DOHH2 (cell line): Measurements from ENCODE around the gene FHL1.

ENCODE experiments used
- H3F3A ChIP-seq: fragments of 200-600 bp; sonication (generic), shearing (Covaris generic); 2 replicates; pipeline ENCODE4 v1.6.0; 2016; ENCODE audit warnings: antibody characterized with exemption, mild to moderate bottlenecking; ENCODE audit not compliant: control insufficient read depth, insufficient read depth
- H3K27ac ChIP-seq: fragments of 200-600 bp; sonication (generic); 2 replicates; pipeline ENCODE4 v1.5.1; 2014; ENCODE audit warnings: low read depth, mild to moderate bottlenecking, low read length, moderate library complexity
- H3K27me3 ChIP-seq: fragments of 200-600 bp; sonication (generic); 2 replicates; pipeline ENCODE4 v1.6.1; 2014; ENCODE audit warnings: mild to moderate bottlenecking, low read length, mixed read lengths; ENCODE audit not compliant: control insufficient read depth
- H3K36me3 ChIP-seq: fragments of 200-600 bp; sonication (generic); 2 replicates; pipeline ENCODE4 v1.6.1; 2014; ENCODE audit warnings: mild to moderate bottlenecking, low read length, moderate library complexity, mixed read lengths; ENCODE audit not compliant: control insufficient read depth
- H3K4me1 ChIP-seq: fragments of 200-600 bp; sonication (generic); 2 replicates; pipeline ENCODE4 v1.6.1; 2014; ENCODE audit warnings: mild to moderate bottlenecking, low read length, mixed read lengths; ENCODE audit not compliant: control insufficient read depth
- H3K4me2 ChIP-seq: fragments of 200-600 bp; sonication (generic); 2 replicates; pipeline ENCODE4 v1.6.0; 2014; ENCODE audit warnings: mild to moderate bottlenecking, low read length, moderate library complexity
- H3K4me3 ChIP-seq: fragments of 200-600 bp; sonication (generic); 2 replicates; pipeline ENCODE4 v1.5.1; 2014; ENCODE audit warnings: mild to moderate bottlenecking, low read length, mixed read lengths
- H3K79me2 ChIP-seq: fragments of 200-600 bp; sonication (generic); 2 replicates; pipeline ENCODE4 v1.6.1; 2014; ENCODE audit warnings: mild to moderate bottlenecking, low read length, mixed read lengths; ENCODE audit not compliant: control insufficient read depth
- H3K9me2 ChIP-seq: fragments of 200-600 bp; sonication (generic); replicated peaks from 2 replicates; pipeline ENCODE4 v1.6.1; 2014; ENCODE audit warnings: mild to moderate bottlenecking, low read length, mixed read lengths; ENCODE audit not compliant: control insufficient read depth
- H3K9me3 ChIP-seq: fragments of 200-600 bp; sonication (generic); 2 replicates; pipeline ENCODE4 v1.6.1; 2014; ENCODE audit warnings: antibody characterized with exemption, low read length, mixed read lengths; ENCODE audit not compliant: control insufficient read depth, insufficient read depth
- H4K20me1 ChIP-seq: fragments of 200-600 bp; sonication (generic); 2 replicates; pipeline ENCODE4 v1.6.0; 2014; ENCODE audit warnings: low read depth, mild to moderate bottlenecking, antibody characterized with exemption, low read length, moderate library complexity; ENCODE audit not compliant: control insufficient read depth, insufficient read depth
- CTCF ChIP-seq: fragments of 200-600 bp; sonication (generic); IDR thresholded peaks from one replicate; pipeline ENCODE4 v1.5.1; 2014; ENCODE audit warnings: antibody characterized with exemption, mild to moderate bottlenecking, low read depth, low read length; ENCODE audit not compliant: poor library complexity, severe bottlenecking
- EZH2phosphoT487 ChIP-seq: fragments of 200-600 bp; sonication (generic); IDR thresholded peaks from 2 replicates; pipeline ENCODE4 v1.6.1; 2017; ENCODE audit warnings: borderline replicate concordance, mild to moderate bottlenecking, antibody characterized with exemption, low read length, moderate library complexity, mixed read lengths

FHL1 gene

GRCh38 chrX:136215559-136215958, 68.2 kb downstream of the FHL1 start:
- no peak overlapping the region for H3K4me3 ChIP-seq

GRCh38 chrX:136219893-136220292, 72.6 kb downstream of the FHL1 start:
- Histone ChIP-seq H3K36me3 (no peaks in the 10 kb centered on the region), H3K79me2 (no peaks in the 10 kb centered on the region), H3K9me3 (no peaks in the 10 kb centered on the region), H3K4me3 (no peak overlapping the region), H3K27ac (no peak overlapping the region), H3F3A (no peaks in the 10 kb centered on the region), H3K9me2 (no peaks in the 10 kb centered on the region), H3K27me3 (no peaks in the 10 kb centered on the region), H3K4me2 (no peak overlapping the region), H3K4me1 (no peaks in the 10 kb centered on the region), H4K20me1 (no peaks in the 10 kb centered on the region)
- TF ChIP-seq EZH2phosphoT487 (no peak), CTCF (no peak)

More at GRCh38 chrX:136215559-136215958, 68.2 kb downstream of the FHL1 start:
- H3F3A ChIP-seq: no peaks in the 10 kb centered on the region
- H3K36me3 ChIP-seq: no peaks in the 10 kb centered on the region
- H3K4me1 ChIP-seq: peaks cover 6% of the 10 kb centered on the region
- H3K27me3 ChIP-seq: no peaks in the 10 kb centered on the region
- no peak overlapping the region for H3K4me2 ChIP-seq
- no peaks in the 10 kb centered on the region for H3K9me2 ChIP-seq
- TF ChIP-seq EZH2phosphoT487: no peak
- no peak for TF ChIP-seq CTCF
- no peaks in the 10 kb centered on the region for H4K20me1 ChIP-seq
- no peaks in the 10 kb centered on the region for H3K79me2 ChIP-seq
- H3K27ac ChIP-seq: no peak overlapping the region
- H3K9me3 ChIP-seq: no peaks in the 10 kb centered on the region

- H3K36me3 ChIP-seq: no peaks in the 10 kb centered on the region
- no peak overlapping the region for H3K4me2 ChIP-seq
- no peaks in the 10 kb centered on the region for H3K79me2 ChIP-seq
Measured at GRCh38 chrX:136220540-136220939, 73.2 kb downstream of the FHL1 start.

More at GRCh38 chrX:136220540-136220939, 73.2 kb downstream of the FHL1 start:
- Histone ChIP-seq H3F3A (no peaks in the 10 kb centered on the region), H3K27ac (no peak overlapping the region), H3K4me1 (no peaks in the 10 kb centered on the region), H3K9me2 (no peaks in the 10 kb centered on the region), H4K20me1 (no peaks in the 10 kb centered on the region), H3K9me3 (no peaks in the 10 kb centered on the region), H3K27me3 (no peaks in the 10 kb centered on the region), H3K4me3 (no peak overlapping the region)
- TF ChIP-seq EZH2phosphoT487 (no peak), CTCF (no peak)
